HepG2 (cell line): ENCODE data around the gene RAD17. TPM values are rescaled to one million over a fixed set of nuclear protein-coding genes. Genes with fewer than 3 reads are reported as not detected.
A peak's percentile ranks its signal among the peaks of the same experiment; 100 is the strongest.

Experiments used
- AGO2 ChIP-seq: fragments of 200-400 bp; formaldehyde crosslinking; optimal IDR thresholded peaks from 2 replicates; pipeline ENCODE3; 2017; ENCODE audit warnings: mild to moderate bottlenecking, low read depth, low read length, moderate library complexity
- CREB3 ChIP-seq: sonication (generic); formaldehyde crosslinking; IDR thresholded peaks from 2 replicates; pipeline ENCODE4 v1.5.0; 2020; ENCODE audit warnings: missing genetic modification reagents
- ELF3 ChIP-seq: IDR thresholded peaks from 2 replicates; pipeline ENCODE4 v1.6.1; 2016; ENCODE audit warnings: missing genetic modification reagents, missing compliant biosample characterization
- HNF4A ChIP-seq: sonication (generic); formaldehyde crosslinking; IDR thresholded peaks from 2 replicates; pipeline ENCODE4 v1.4.0; 2020; ENCODE audit warnings: missing genetic modification reagents
- IRF2 ChIP-seq: IDR thresholded peaks from 2 replicates; pipeline ENCODE4 v1.6.1; 2018; ENCODE audit warnings: missing genetic modification reagents, missing compliant biosample characterization
- KLF12 ChIP-seq: sonication (generic); formaldehyde crosslinking; IDR thresholded peaks from 2 replicates; pipeline ENCODE4 v1.4.0; 2020; ENCODE audit warnings: missing genetic modification reagents, borderline replicate concordance
- LCORL ChIP-seq, 2 experiments: fragments of 450-650 bp in 1 of 2; sonication (generic) in 1 of 2; formaldehyde crosslinking in 1 of 2; IDR thresholded peaks; 2 replicates each; pipeline versions ENCODE4 v1.5.0 to v1.6.1; 2017 to 2020; ENCODE audit warnings: antibody characterized with exemption in 1 of 2, missing genetic modification reagents in 1 of 2
- PHF20 ChIP-seq: sonication (generic); formaldehyde crosslinking; IDR thresholded peaks from 2 replicates; pipeline ENCODE4 v1.5.0; 2020; ENCODE audit warnings: mild to moderate bottlenecking, missing genetic modification reagents
- PTBP1 ChIP-seq: fragments of 200-400 bp; formaldehyde crosslinking; IDR thresholded peaks from 2 replicates; pipeline ENCODE4 v1.6.1; 2018; ENCODE audit warnings: low read length, low read depth; ENCODE audit not compliant: poor library complexity, severe bottlenecking
- RAD21 ChIP-seq: fragments of 450-650 bp; formaldehyde crosslinking; IDR thresholded peaks from 2 replicates; pipeline ENCODE4 v1.5.0; 2020; ENCODE audit warnings: mild to moderate bottlenecking
- RFXANK ChIP-seq: IDR thresholded peaks from 2 replicates; pipeline ENCODE4 v1.6.1; 2016
- SP1 ChIP-seq, 2 experiments: fragments of 450-650 bp in 1 of 2; sonication (generic) in 1 of 2; formaldehyde crosslinking in 1 of 2; IDR thresholded peaks; 2 replicates each; pipeline versions ENCODE4 v1.4.0 to v1.6.1; 2016 to 2020; ENCODE audit warnings: missing genetic modification reagents in 1 of 2
- TCF7 ChIP-seq: sonication (generic); IDR thresholded peaks from 2 replicates; pipeline ENCODE4 v1.6.1; 2016; ENCODE audit warnings: antibody characterized with exemption, low read depth
- TGIF2 ChIP-seq: IDR thresholded peaks from 2 replicates; pipeline ENCODE4 v1.6.1; 2016; ENCODE audit warnings: control low read depth, missing compliant biosample characterization
- ZHX2 ChIP-seq, 2 experiments: sonication (generic) in 1 of 2; formaldehyde crosslinking in 1 of 2; IDR thresholded peaks; 2 replicates each; pipeline versions ENCODE4 v1.6.1 to v1.9.0; 2014 to 2022; ENCODE audit warnings: antibody characterized with exemption in 1 of 2, borderline replicate concordance in 1 of 2, inconsistent platforms in 1 of 2, low read depth in 1 of 2, missing genetic modification reagents in 1 of 2
- ZNF235 ChIP-seq: sonication (generic); formaldehyde crosslinking; IDR thresholded peaks from 2 replicates; pipeline ENCODE4 v1.8.1; 2023; ENCODE audit warnings: mild to moderate bottlenecking, missing genetic modification reagents, borderline replicate concordance
- ZNF414 ChIP-seq: sonication (generic); formaldehyde crosslinking; IDR thresholded peaks from 2 replicates; pipeline ENCODE4 v1.5.0; 2020; ENCODE audit warnings: missing genetic modification reagents
- ZNF441 ChIP-seq: sonication (generic); formaldehyde crosslinking; IDR thresholded peaks from 2 replicates; pipeline ENCODE4 v1.7.0; 2021; ENCODE audit warnings: missing genetic modification reagents, borderline replicate concordance
- ZNF484 ChIP-seq: sonication (generic); formaldehyde crosslinking; IDR thresholded peaks from 2 replicates; pipeline ENCODE4 v1.5.1; 2020; ENCODE audit warnings: mild to moderate bottlenecking, low read depth, missing genetic modification reagents, borderline replicate concordance
- ZNF740 ChIP-seq: sonication (generic); formaldehyde crosslinking; IDR thresholded peaks from 2 replicates; pipeline ENCODE4 v1.4.0; 2020; ENCODE audit warnings: missing genetic modification reagents
- ZSCAN12 ChIP-seq: sonication (generic); formaldehyde crosslinking; IDR thresholded peaks from 2 replicates; pipeline ENCODE4 v1.9.0; 2021; ENCODE audit warnings: mild to moderate bottlenecking, missing genetic modification reagents
- polyA plus RNA-seq, 8 experiments: library from polyadenylated mRNA; depleted of rRNA in 3 of 8; stranded (reverse) in 7 of 8; unstranded in 1 of 8; fragments of >200 nt; fragmentation: Illumina TruSeq in 4 of 8; extraction: Trizol in 4 of 8; gene quantifications; 2 replicates each; pipeline versions ENCODE4 v1.2.1 to v1.2.3, GENCODE V29; 2011 to 2016; ENCODE audit warnings: low read depth in 4 of 8, missing spikeins in 1 of 8, mixed read lengths in 1 of 8; ENCODE audit not compliant: insufficient read depth in 1 of 8
- total RNA-seq, 5 experiments: library from RNA; depleted of rRNA; stranded (reverse); fragments of >200 nt; fragmentation: Illumina TruSeq; extraction: Trizol; gene quantifications; 2 replicates each; pipeline ENCODE4 v1.2.3, GENCODE V29; 2016; ENCODE audit warnings: low read depth in 1 of 5

Gene RAD17
- total and polyA plus RNA-seq, 2 of the 13 experiments (the other 11 are each of a cell fraction or from before 2014, with no cell fraction given), result 24.0 to 25.9 TPM

GRCh38 chr5:69414885-69415583, 45.4 kb downstream of the RAD17 start, which contains the start of gene MARVELD2 (continued):
- peak; percentile 68; the same call in 1 of the 2 replicates for TF ChIP-seq ZNF441
- no peak for TF ChIP-seq LCORL (IDR thresholded peaks at IDR 0.05)
- peak; percentile 92 for TF ChIP-seq LCORL (CRISPR knock-in tag; IDR thresholded peaks at IDR 0.05)
- peak; percentile 96 for TF ChIP-seq RAD21 (CRISPR knock-in tag)
- TF ChIP-seq ZSCAN12 (CRISPR knock-in tag), result peak; percentile 82
- TF ChIP-seq KLF12 (CRISPR knock-in tag), result peak; percentile 50; the same call in 1 of the 2 replicates
- no peak for TF ChIP-seq ZNF414
- peak; percentile 68; the same call in 1 of the 2 replicates for TF ChIP-seq ZNF235
- TF ChIP-seq SP1 (IDR thresholded peaks at IDR 0.05), result no peak
- TF ChIP-seq SP1 (CRISPR knock-in tag; IDR thresholded peaks at IDR 0.05), result no peak; the same call in 1 of the 2 replicates
- no peak for TF ChIP-seq ZHX2 (IDR thresholded peaks at IDR 0.05; ENCODE audit: low read depth)
- no peak; the same call in 1 of the 2 replicates for TF ChIP-seq ZHX2 (CRISPR knock-in tag; IDR thresholded peaks at IDR 0.05; ENCODE audit: borderline replicate concordance)
- no peak for TF ChIP-seq PHF20 (CRISPR knock-in tag)
- no peak for TF ChIP-seq TCF7
- TF ChIP-seq IRF2 (CRISPR knock-in tag), result peak; percentile 53
- peak; percentile 78; the same call in 1 of the 2 replicates for TF ChIP-seq CREB3 (CRISPR knock-in tag)
- peak; percentile 96 for TF ChIP-seq AGO2
- 0 out of 2 replicates have a peak, but pooled peaks have one; percentile 2 for TF ChIP-seq HNF4A (CRISPR knock-in tag)
- TF ChIP-seq PTBP1, result no peak
- TF ChIP-seq ZNF484 (CRISPR knock-in tag), result no peak
- TF ChIP-seq TGIF2, result no peak
- no peak for TF ChIP-seq RFXANK (CRISPR knock-in tag)
- peak; percentile 7 for TF ChIP-seq ELF3
- no peak; the same call in 1 of the 2 replicates for TF ChIP-seq ZNF740
